GM12878 (cell line): ENCODE results near the gene SGTA. TPM values are rescaled to one million over a fixed set of nuclear protein-coding genes. Genes with fewer than 3 reads are reported as not detected.

Experiments
- ATAC-seq: fragments of 200-7000 bp; cut with Tn5 transposase; 3 replicates; pipeline ENCODE4 v1.9.1; 2020; ENCODE audit warnings: mild to moderate bottlenecking, moderate library complexity
- BruUV-seq: library from RNA; stranded (reverse); fragments of 400-500 nt; replicated peaks from 2 replicates; lab custom pipeline; 2021; lab: Mats Ljungman, UMichigan
- CTCF ChIA-PET: fragments of 300-600 bp; sonication (Branson Sonifier 250); formaldehyde crosslinking; extraction: SDS; loops from one replicate; lab custom pipeline; 2021; ENCODE audit warnings: inconsistent platforms; lab: Yijun Ruan, JAX
- POLR2A ChIA-PET: fragments of 350-600 bp; formaldehyde crosslinking; extraction: SDS; loops from one replicate; lab custom pipeline; 2021; ENCODE audit warnings: inconsistent platforms; lab: Charles Lee
- RAD21 ChIA-PET: fragments of 300-600 bp; sonication (Branson Sonifier 250); formaldehyde crosslinking; loops from one replicate; lab custom pipeline; 2023; ENCODE audit warnings: antibody characterized with exemption; ENCODE audit not compliant: unreplicated experiment; lab: Charles Lee
- SMC1A ChIA-PET: fragments of 300-600 bp; sonication (Branson Sonifier 250); formaldehyde crosslinking; loops from one replicate; lab custom pipeline; 2023; ENCODE audit not compliant: unreplicated experiment, uncharacterized antibody; lab: Charles Lee
- DNase-seq: peaks from one replicate; pipeline ENCODE4 v3.0.0-alpha.2; 2011; ENCODE audit warnings: low read depth, low spot score
- FAIRE-seq: peaks from 3 replicates; lab custom pipeline; 2011; peaks lifted over from hg19 to GRCh38; lab: Jason Lieb, UNC
- H2AFZ ChIP-seq: 2 replicates; pipeline ENCODE4 v1.6.0; 2011; ENCODE audit warnings: low read depth, low read length, control low read depth; ENCODE audit not compliant: control insufficient read depth
- H3K27ac ChIP-seq: 2 replicates; pipeline ENCODE4 v1.5.1; 2011; ENCODE audit warnings: control low read depth; ENCODE audit not compliant: control insufficient read depth, insufficient read depth
- H3K27me3 ChIP-seq, 2 experiments: replicated peaks in 1 of 2; 2 replicates each; pipeline versions ENCODE4 v1.6.0 to v1.6.1; 2011; ENCODE audit warnings: low read length in 1 of 2; ENCODE audit not compliant: control insufficient read depth in 2 of 2, insufficient read depth in 2 of 2
- H3K36me3 ChIP-seq, 2 experiments: 2 replicates each; pipeline ENCODE4 v1.5.1; 2011; ENCODE audit warnings: low read length in 1 of 2; ENCODE audit not compliant: control insufficient read depth in 2 of 2, insufficient read depth in 2 of 2
- H3K4me1 ChIP-seq: 2 replicates; pipeline ENCODE4 v1.6.1; 2011; ENCODE audit warnings: mild to moderate bottlenecking, low read length, moderate library complexity, mixed read lengths; ENCODE audit not compliant: control insufficient read depth, insufficient read depth
- H3K4me2 ChIP-seq: 2 replicates; pipeline ENCODE4 v1.6.0; 2011; ENCODE audit warnings: control low read depth; ENCODE audit not compliant: control insufficient read depth, insufficient read depth
- H3K4me3 ChIP-seq: fragments of 200-600 bp; sonication (generic); 2 replicates; pipeline ENCODE4 v1.5.1; 2016
- H3K79me2 ChIP-seq: 2 replicates; pipeline ENCODE4 v1.6.0; 2011; ENCODE audit warnings: low read length; ENCODE audit not compliant: control insufficient read depth, insufficient read depth
- H3K9ac ChIP-seq: 2 replicates; pipeline ENCODE4 v1.8.0; 2011; ENCODE audit warnings: low read length, control low read depth, mixed read lengths; ENCODE audit not compliant: control insufficient read depth, insufficient read depth
- H3K9me3 ChIP-seq: replicated peaks from 3 replicates; pipeline ENCODE4 v1.5.1; 2011; ENCODE audit warnings: mild to moderate bottlenecking, low read length; ENCODE audit not compliant: control insufficient read depth, insufficient read depth
- H4K20me1 ChIP-seq: 2 replicates; pipeline ENCODE4 v1.6.0; 2011; ENCODE audit not compliant: control insufficient read depth, insufficient read depth
- CEBPZ ChIP-seq: fragments of 150-350 bp; IDR thresholded peaks from 2 replicates; pipeline ENCODE4 v1.6.1; 2016; ENCODE audit warnings: low read depth, low read length
- GATAD2B ChIP-seq: fragments of 450-650 bp; conservative IDR thresholded peaks from 2 replicates; pipeline ENCODE4 v1.6.1; 2017; ENCODE audit warnings: low read depth, mild to moderate bottlenecking, moderate library complexity
- MEF2A ChIP-seq: IDR thresholded peaks from 2 replicates; pipeline ENCODE4 v1.6.1; 2011; ENCODE audit warnings: low read depth, mild to moderate bottlenecking, low read length, moderate library complexity; ENCODE audit not compliant: insufficient read depth
- MTA3 ChIP-seq: IDR thresholded peaks from 2 replicates; pipeline ENCODE4 v1.6.1; 2012; ENCODE audit warnings: low read length, inconsistent platforms, borderline replicate concordance
- NFYB ChIP-seq: IDR thresholded peaks from 2 replicates; pipeline ENCODE4 v1.6.1; 2011; ENCODE audit warnings: low read depth, mild to moderate bottlenecking, low read length, improper control_type of control experiment, moderate library complexity; ENCODE audit not compliant: insufficient read depth
- NRF1 ChIP-seq: conservative IDR thresholded peaks from 2 replicates; pipeline ENCODE4 v1.6.1; 2011; ENCODE audit warnings: mild to moderate bottlenecking, low read depth, low read length, improper control_type of control experiment
- PAX5 ChIP-seq: IDR thresholded peaks from 2 replicates; pipeline ENCODE4 v1.6.1; 2011; ENCODE audit warnings: low read depth, low read length, borderline replicate concordance
- RBBP5 ChIP-seq: fragments of 200-600 bp; sonication (generic); conservative IDR thresholded peaks from 2 replicates; pipeline ENCODE4 v1.6.1; 2016
- SIN3A ChIP-seq: IDR thresholded peaks from 2 replicates; pipeline ENCODE4 v1.6.1; 2012; ENCODE audit warnings: low read depth, low read length, improper control_type of control experiment
- TARDBP ChIP-seq: IDR thresholded peaks from 2 replicates; pipeline ENCODE4 v1.6.1; 2016; ENCODE audit warnings: borderline replicate concordance
- TCF3 ChIP-seq: IDR thresholded peaks from 2 replicates; pipeline ENCODE4 v1.6.1; 2012; ENCODE audit warnings: low read depth, mild to moderate bottlenecking, low read length, borderline replicate concordance; ENCODE audit not compliant: insufficient read depth
- YBX1 ChIP-seq: fragments of 450-650 bp; IDR thresholded peaks from 2 replicates; pipeline ENCODE4 v1.6.1; 2016; ENCODE audit warnings: antibody characterized with exemption
- ZNF687 ChIP-seq: fragments of 450-650 bp; IDR thresholded peaks from 2 replicates; pipeline ENCODE4 v1.6.1; 2017; ENCODE audit warnings: mild to moderate bottlenecking, moderate library complexity
- WGBS: methylation state at CpG from one replicate; pipeline ENCODE4 v1.1.6; 2016; ENCODE audit warnings: low lambda C conversion rate; ENCODE audit not compliant: insufficient replicate concordance, insufficient coverage; ENCODE audit errors: missing lambda C conversion rate; 5-methylcytosine and 5-hydroxymethylcytosine counted together
- in situ Hi-C: fragments of 300-500 bp; cut with MboI; formaldehyde crosslinking; loops from 9 replicates; pipeline ENCODE4 v1.14.3; 2018; ENCODE audit warnings: mixed read lengths
- intact Hi-C: fragments of 100-400 bp; cut with micrococcal nuclease; formaldehyde crosslinking; loops from one replicate; pipeline ENCODE4 v1.14.2; 2022; ENCODE audit not compliant: unreplicated experiment
- polyA plus RNA-seq, 11 experiments: library from polyadenylated mRNA; depleted of rRNA in 4 of 11; unstranded in 6 of 11; stranded (reverse) in 5 of 11; fragments of >200 nt; fragmentation: Nextera tagmentation in 4 of 11; fragmentation: Illumina TruSeq in 1 of 11; extraction: Ambion mirVana in 4 of 11; extraction: Trizol in 1 of 11; gene quantifications; 1 replicate in 1 of 11; 2 replicates in 10 of 11; pipeline versions ENCODE4 v1.2.1 to v1.2.3, GENCODE V29; 2011 to 2016; ENCODE audit warnings: inconsistent platforms in 2 of 11, missing spikeins in 2 of 11, low read depth in 1 of 11
- total RNA-seq, 4 experiments: library from RNA; depleted of rRNA in 3 of 4; stranded (reverse); fragments of >200 nt in 3 of 4; fragmentation: Illumina TruSeq in 1 of 4; extraction: Trizol in 1 of 4; gene quantifications; 2 replicates each; pipeline versions ENCODE4 v1.2.1 to v1.2.3, GENCODE V29; 2013 to 2021
- TF ChIP-seq, protein P1 (sequence below): fragments of 150-350 bp; IDR thresholded peaks from 2 replicates; pipeline ENCODE4 v1.6.1; 2014; ENCODE audit warnings: mild to moderate bottlenecking, low read depth, low read length

SGTA gene
- total and polyA plus RNA-seq, 10 of the 15 experiments (the other 5 are each of a cell fraction or from before 2014, with no cell fraction given): 2.0 to 102 (median 48.2) TPM

GRCh38 chr19:2771786-2772674 lies 11.0 kb downstream of the SGTA start:
- ChIA-PET RAD21 (no interaction called here), SMC1A (no interaction called here), CTCF (no interaction called here), POLR2A (no interaction called here)
- H3K9me3 ChIP-seq: no peaks in the 10 kb centered on the region; the same call in 2 of the 3 replicates
- peaks cover 9% of the 10 kb centered on the region; the same call in 1 of the 2 replicates for H4K20me1 ChIP-seq
- ATAC-seq: no peak
- H3K27me3 ChIP-seq: no peaks in the 10 kb centered on the region
- H3K9ac ChIP-seq: no peak overlapping the region
- no peak overlapping the region for H3K4me2 ChIP-seq
- no peak overlapping the region for H3K27ac ChIP-seq
- H2AFZ ChIP-seq: no peak overlapping the region
- FAIRE-seq: no peak
- no peak overlapping the region for H3K4me3 ChIP-seq
- 90% methylated on average over 29 of the region's 29 CpGs for WGBS
- DNase-seq: no peak
- no TSS peak for BruUV-seq
- in situ Hi-C loops: no loop called here
- intact Hi-C loops: no loop called here
- peaks cover 0 to 20% of the 10 kb centered on the region in 2 experiments; a peak in 3 of 4 replicates for H3K36me3 ChIP-seq
- H3K4me1 ChIP-seq: peaks cover 12% of the 10 kb centered on the region
- H3K79me2 ChIP-seq: peaks cover 49% of the 10 kb centered on the region
- TF ChIP-seq, protein P1, sequence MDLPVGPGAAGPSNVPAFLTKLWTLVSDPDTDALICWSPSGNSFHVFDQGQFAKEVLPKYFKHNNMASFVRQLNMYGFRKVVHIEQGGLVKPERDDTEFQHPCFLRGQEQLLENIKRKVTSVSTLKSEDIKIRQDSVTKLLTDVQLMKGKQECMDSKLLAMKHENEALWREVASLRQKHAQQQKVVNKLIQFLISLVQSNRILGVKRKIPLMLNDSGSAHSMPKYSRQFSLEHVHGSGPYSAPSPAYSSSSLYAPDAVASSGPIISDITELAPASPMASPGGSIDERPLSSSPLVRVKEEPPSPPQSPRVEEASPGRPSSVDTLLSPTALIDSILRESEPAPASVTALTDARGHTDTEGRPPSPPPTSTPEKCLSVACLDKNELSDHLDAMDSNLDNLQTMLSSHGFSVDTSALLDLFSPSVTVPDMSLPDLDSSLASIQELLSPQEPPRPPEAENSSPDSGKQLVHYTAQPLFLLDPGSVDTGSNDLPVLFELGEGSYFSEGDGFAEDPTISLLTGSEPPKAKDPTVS: no peak
- TF ChIP-seq MEF2A (no peak), SIN3A (no peak), MTA3 (no peak), PAX5 (no peak), NRF1 (no peak), TARDBP (no peak), TCF3 (no peak), RBBP5 (no peak), NFYB (no peak), GATAD2B (no peak), ZNF687 (no peak), CEBPZ (no peak), YBX1 (no peak)
